K562 (cell line): Measurements from ENCODE around the gene RHOT1. TPM values are rescaled to one million over a fixed set of nuclear protein-coding genes. Genes with fewer than 3 reads are reported as not detected.

ENCODE experiments used
- CBFA2T2 ChIP-seq: fragments of 450-650 bp; conservative IDR thresholded peaks from 2 replicates; pipeline ENCODE4 v1.6.1; 2017; ENCODE audit warnings: mild to moderate bottlenecking
- CBFA2T3 ChIP-seq: fragments of 450-650 bp; IDR thresholded peaks from 2 replicates; pipeline ENCODE4 v1.6.1; 2017
- ELF4 ChIP-seq: fragments of 450-650 bp; formaldehyde crosslinking; IDR thresholded peaks from 2 replicates; pipeline ENCODE4 v1.4.0; 2022; ENCODE audit warnings: missing genetic modification characterization
- EP300 ChIP-seq: IDR thresholded peaks from 2 replicates; pipeline ENCODE4 v1.6.1; 2012; ENCODE audit warnings: low read length, improper control_type of control experiment
- GABPA ChIP-seq: fragments of 200-800 bp; sonication (Bioruptor generic); conservative IDR thresholded peaks from 2 replicates; pipeline ENCODE4 v1.6.1; 2016; ENCODE audit warnings: low read depth, missing genetic modification characterization, missing compliant biosample characterization
- KDM1A ChIP-seq, 2 experiments: fragments of 450-650 bp; IDR thresholded peaks; 2 replicates each; pipeline ENCODE4 v1.6.1; 2016; ENCODE audit warnings: mild to moderate bottlenecking in 2 of 2
- KLF6 ChIP-seq: fragments of 250-450 bp; sonication (Bioruptor Pico); IDR thresholded peaks from 2 replicates; pipeline ENCODE4 v1.4.0; 2020; ENCODE audit warnings: mild to moderate bottlenecking, moderate library complexity, borderline replicate concordance
- MECOM ChIP-seq: fragments of 250-450 bp; sonication (Bioruptor Pico); IDR thresholded peaks from 2 replicates; pipeline ENCODE4 v1.8.0; 2022; ENCODE audit warnings: inconsistent platforms
- MEIS2 ChIP-seq: fragments of 450-650 bp; IDR thresholded peaks from 2 replicates; pipeline ENCODE4 v1.6.1; 2014; ENCODE audit warnings: mild to moderate bottlenecking; ENCODE audit not compliant: partially characterized antibody
- NCOR1 ChIP-seq: fragments of 450-650 bp; IDR thresholded peaks from 2 replicates; pipeline ENCODE4 v1.6.1; 2016; ENCODE audit warnings: mild to moderate bottlenecking, moderate library complexity
- SMAD4 ChIP-seq: fragments of 250-450 bp; sonication (Bioruptor Pico); conservative IDR thresholded peaks from 2 replicates; pipeline ENCODE4 v1.8.0; 2021; ENCODE audit warnings: inconsistent platforms, mild to moderate bottlenecking, moderate library complexity
- STAT5A ChIP-seq: IDR thresholded peaks from 2 replicates; pipeline ENCODE4 v1.6.1; 2012; ENCODE audit warnings: low read length, inconsistent platforms, borderline replicate concordance
- TEAD4 ChIP-seq, 2 experiments: sonication (generic) in 1 of 2; formaldehyde crosslinking in 1 of 2; IDR thresholded peaks; 2 replicates each; pipeline versions ENCODE4 v1.6.1 to v1.8.0; 2012 to 2022; ENCODE audit warnings: borderline replicate concordance in 1 of 2, inconsistent platforms in 1 of 2, low read length in 1 of 2, mild to moderate bottlenecking in 1 of 2, missing genetic modification reagents in 1 of 2
- TRIM28 ChIP-seq: fragments of 450-650 bp; IDR thresholded peaks from 2 replicates; pipeline ENCODE4 v1.6.1; 2017
- ZMIZ1 ChIP-seq, 2 experiments: fragments of 150-350 bp in 1 of 2; IDR thresholded peaks; 2 replicates each; pipeline ENCODE4 v1.6.1; 2012 to 2016; ENCODE audit warnings: low read depth in 2 of 2, low read length in 2 of 2, mild to moderate bottlenecking in 1 of 2, moderate library complexity in 1 of 2
- ZNF134 ChIP-seq: fragments of 250-450 bp; sonication (Bioruptor Pico); conservative IDR thresholded peaks from 2 replicates; pipeline ENCODE4 v1.4.0; 2020
- ZNF318 ChIP-seq, 2 experiments: fragments of 450-650 bp; IDR thresholded peaks; 2 replicates each; pipeline ENCODE4 v1.6.1; 2016; ENCODE audit warnings: mild to moderate bottlenecking in 2 of 2, borderline replicate concordance in 1 of 2, low read depth in 1 of 2, moderate library complexity in 1 of 2
- ZNF589 ChIP-seq: fragments of 200-800 bp; sonication (Bioruptor generic); IDR thresholded peaks from 2 replicates; pipeline ENCODE4 v1.6.1; 2016; ENCODE audit warnings: low read depth, missing genetic modification characterization, missing compliant biosample characterization
- ZZZ3 ChIP-seq: fragments of 450-650 bp; IDR thresholded peaks from 2 replicates; pipeline ENCODE4 v1.6.1; 2016; ENCODE audit warnings: antibody characterized with exemption, mild to moderate bottlenecking, moderate library complexity
- polyA plus RNA-seq, 8 experiments: library from polyadenylated mRNA; depleted of rRNA in 4 of 8; stranded (reverse) in 5 of 8; unstranded in 3 of 8; fragments of >200 nt; fragmentation: Nextera tagmentation in 2 of 8; fragmentation: Illumina TruSeq in 1 of 8; extraction: Ambion mirVana in 2 of 8; extraction: Trizol in 1 of 8; gene quantifications; 2 replicates each; pipeline versions ENCODE4 v1.2.1 to v1.2.3, GENCODE V29; 2011 to 2014; ENCODE audit warnings: inconsistent platforms in 1 of 8, missing spikeins in 1 of 8
- total RNA-seq, 7 experiments: library from RNA; depleted of rRNA in 6 of 7; stranded (reverse); fragments of >200 nt in 6 of 7; fragmentation: Illumina TruSeq in 2 of 7; extraction: Trizol in 2 of 7; gene quantifications; 2 replicates each; pipeline versions ENCODE4 v1.2.1 to v1.2.3, GENCODE V29; 2011 to 2021; ENCODE audit warnings: low replicate concordance in 1 of 7

RHOT1 gene
- total and polyA plus RNA-seq, 9 of the 15 experiments (the other 6 are each of a cell fraction or from before 2014, with no cell fraction given), result 23.0 to 101 (median 32.2) TPM

- TF ChIP-seq KLF6 (no peak), ZNF318 (IDR thresholded peaks at IDR 0.05; ENCODE audit: borderline replicate concordance in 1 of 2, low read depth in 1 of 2) (no peak), ZNF134 (CRISPR knock-in tag) (no peak), ZMIZ1 (IDR thresholded peaks at IDR 0.05; ENCODE audit: low read depth in 2 of 2, low read length in 2 of 2) (0 out of 4 replicates have a peak, but pooled peaks of 1 of the 2 experiments have one; percentile 22), TEAD4 (IDR thresholded peaks at IDR 0.05; ENCODE audit: low read length) (peak; percentile 84), TEAD4 (CRISPR knock-in tag; IDR thresholded peaks at IDR 0.05; ENCODE audit: borderline replicate concordance) (no peak), ZZZ3 (no peak), SMAD4 (CRISPR knock-in tag) (0 out of 2 replicates have a peak, but pooled peaks have one; percentile 42), ELF4 (CRISPR knock-in tag) (no peak), CBFA2T2 (peak; percentile 83), EP300 (peak; percentile 63; the same call in 1 of the 2 replicates), ZNF589 (CRISPR knock-in tag) (no peak), KDM1A (IDR thresholded peaks at IDR 0.05) (peak; percentile 30 to 43; a peak in 1 of 4 replicates), GABPA (no peak), TRIM28 (no peak), CBFA2T3 (peak; percentile 89), MEIS2 (peak; percentile 68), MECOM (CRISPR knock-in tag) (peak; percentile 24; the same call in 1 of the 2 replicates), NCOR1 (peak; percentile 78), STAT5A (peak; percentile 38; the same call in 1 of the 2 replicates)
These were observed 8.1 kb downstream of the RHOT1 start (continued) for GRCh38 chr17:32150358-32150757.
